Osteocyte (in vitro differentiated cells): ENCODE data around the gene ATCAY. TPM values are rescaled to one million over a fixed set of nuclear protein-coding genes. Genes with fewer than 3 reads are reported as not detected.

Experiments used
- DNase-seq: peaks from one replicate; pipeline ENCODE4 v3.0.0; 2021; ENCODE audit warnings: mixed read lengths; ENCODE audit not compliant: unreplicated experiment; ENCODE audit errors: extremely low spot score
- H3K27ac Mint-ChIP-seq: one replicate; pipeline ENCODE4 v1.8.0; 2021; ENCODE audit warnings: mild to moderate bottlenecking, mixed read lengths; ENCODE audit not compliant: unreplicated experiment
- H3K27me3 Mint-ChIP-seq: one replicate; pipeline ENCODE4 v1.8.0; 2021; ENCODE audit warnings: mixed read lengths; ENCODE audit not compliant: unreplicated experiment
- H3K36me3 Mint-ChIP-seq: one replicate; pipeline ENCODE4 v1.8.0; 2021; ENCODE audit warnings: mixed read lengths; ENCODE audit not compliant: unreplicated experiment
- H3K4me1 Mint-ChIP-seq: one replicate; pipeline ENCODE4 v1.8.0; 2021; ENCODE audit warnings: mixed read lengths; ENCODE audit not compliant: unreplicated experiment
- H3K4me3 Mint-ChIP-seq: one replicate; pipeline ENCODE4 v1.8.0; 2021; ENCODE audit warnings: mild to moderate bottlenecking, moderate library complexity, mixed read lengths; ENCODE audit not compliant: unreplicated experiment
- H3K9me3 Mint-ChIP-seq: one replicate; pipeline ENCODE4 v1.8.0; 2021; ENCODE audit warnings: mixed read lengths; ENCODE audit not compliant: unreplicated experiment
- total RNA-seq: library from RNA; stranded (reverse); gene quantifications from 2 replicates; pipeline ENCODE4 v1.2.1, GENCODE V29; 2021
- TF ChIP-seq, protein P1 (sequence below): fragments of 200-600 bp; sonication (generic); IDR thresholded peaks from 2 replicates; pipeline ENCODE4 v1.5.0; 2021; ENCODE audit warnings: antibody characterized with exemption, mild to moderate bottlenecking, moderate library complexity

Gene ATCAY
- total RNA-seq, 1 donor from 2014 or later: not detected

DNA sequence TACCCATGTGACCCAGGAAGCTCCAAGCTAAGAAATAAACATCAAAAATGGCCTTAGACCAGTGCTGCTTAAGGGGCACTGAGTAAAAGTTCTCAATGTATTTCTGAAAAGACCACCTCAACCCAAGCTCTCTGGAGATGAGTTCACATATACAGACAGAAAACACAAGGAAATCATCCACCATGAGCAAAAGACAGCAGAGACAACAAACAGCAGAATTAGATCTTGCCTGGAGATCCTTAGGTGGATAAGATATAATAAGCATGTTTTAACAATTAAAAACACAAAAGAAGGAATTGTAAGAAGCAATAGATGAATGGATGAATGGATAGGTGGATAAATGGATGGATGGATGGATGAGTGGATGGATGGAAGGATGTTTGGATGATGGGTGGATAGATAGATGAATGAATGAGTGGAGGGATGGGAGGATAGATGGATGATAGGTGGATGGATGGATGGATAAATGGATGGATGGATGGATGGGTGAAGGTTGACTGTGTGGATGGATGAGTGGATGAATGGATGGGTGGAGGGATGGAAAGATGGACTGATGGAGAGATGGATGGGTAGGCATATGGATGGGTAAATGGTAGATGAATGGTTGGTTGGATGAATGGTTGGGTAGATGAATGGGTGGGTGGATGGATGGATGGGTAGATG, 42.7 kb downstream of the ATCAY start:
- no peak for DNase-seq
- no peaks in the 10 kb centered on the region for H3K4me1 Mint-ChIP-seq
- no peak overlapping the region for H3K27ac Mint-ChIP-seq
- H3K36me3 Mint-ChIP-seq: no peaks in the 10 kb centered on the region
- peaks cover 5% of the 10 kb centered on the region for H3K9me3 Mint-ChIP-seq
- H3K4me3 Mint-ChIP-seq: no peak overlapping the region
- TF ChIP-seq, protein P1, sequence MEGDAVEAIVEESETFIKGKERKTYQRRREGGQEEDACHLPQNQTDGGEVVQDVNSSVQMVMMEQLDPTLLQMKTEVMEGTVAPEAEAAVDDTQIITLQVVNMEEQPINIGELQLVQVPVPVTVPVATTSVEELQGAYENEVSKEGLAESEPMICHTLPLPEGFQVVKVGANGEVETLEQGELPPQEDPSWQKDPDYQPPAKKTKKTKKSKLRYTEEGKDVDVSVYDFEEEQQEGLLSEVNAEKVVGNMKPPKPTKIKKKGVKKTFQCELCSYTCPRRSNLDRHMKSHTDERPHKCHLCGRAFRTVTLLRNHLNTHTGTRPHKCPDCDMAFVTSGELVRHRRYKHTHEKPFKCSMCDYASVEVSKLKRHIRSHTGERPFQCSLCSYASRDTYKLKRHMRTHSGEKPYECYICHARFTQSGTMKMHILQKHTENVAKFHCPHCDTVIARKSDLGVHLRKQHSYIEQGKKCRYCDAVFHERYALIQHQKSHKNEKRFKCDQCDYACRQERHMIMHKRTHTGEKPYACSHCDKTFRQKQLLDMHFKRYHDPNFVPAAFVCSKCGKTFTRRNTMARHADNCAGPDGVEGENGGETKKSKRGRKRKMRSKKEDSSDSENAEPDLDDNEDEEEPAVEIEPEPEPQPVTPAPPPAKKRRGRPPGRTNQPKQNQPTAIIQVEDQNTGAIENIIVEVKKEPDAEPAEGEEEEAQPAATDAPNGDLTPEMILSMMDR: no peak
- peaks cover 4% of the 10 kb centered on the region for H3K27me3 Mint-ChIP-seq

DNA sequence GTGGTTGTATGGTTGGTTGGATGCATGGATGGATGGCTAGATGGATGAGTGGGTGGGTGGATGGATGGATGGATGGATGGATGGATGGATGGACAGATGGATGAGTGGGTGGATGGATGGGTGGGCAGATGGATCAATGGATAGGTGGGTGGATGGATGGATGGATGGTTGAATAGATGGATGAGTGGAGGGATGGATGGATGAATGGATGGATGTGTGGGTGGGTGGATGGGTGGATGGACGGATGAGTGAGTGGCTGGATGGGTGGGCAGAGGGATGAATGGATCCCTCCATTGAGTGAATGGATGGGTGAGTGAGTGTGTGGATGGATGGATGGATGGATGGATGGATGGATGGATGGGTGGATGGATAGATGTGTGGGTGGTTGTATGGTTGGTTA, 43.4 kb downstream of the ATCAY start:
- Mint-ChIP-seq H3K36me3 (no peaks in the 10 kb centered on the region), H3K9me3 (peaks cover 5% of the 10 kb centered on the region), H3K27me3 (peaks cover 4% of the 10 kb centered on the region), H3K4me1 (no peaks in the 10 kb centered on the region), H3K4me3 (no peak overlapping the region), H3K27ac (no peak overlapping the region)
- TF ChIP-seq, protein P1: no peak
- no peak for DNase-seq

DNA sequence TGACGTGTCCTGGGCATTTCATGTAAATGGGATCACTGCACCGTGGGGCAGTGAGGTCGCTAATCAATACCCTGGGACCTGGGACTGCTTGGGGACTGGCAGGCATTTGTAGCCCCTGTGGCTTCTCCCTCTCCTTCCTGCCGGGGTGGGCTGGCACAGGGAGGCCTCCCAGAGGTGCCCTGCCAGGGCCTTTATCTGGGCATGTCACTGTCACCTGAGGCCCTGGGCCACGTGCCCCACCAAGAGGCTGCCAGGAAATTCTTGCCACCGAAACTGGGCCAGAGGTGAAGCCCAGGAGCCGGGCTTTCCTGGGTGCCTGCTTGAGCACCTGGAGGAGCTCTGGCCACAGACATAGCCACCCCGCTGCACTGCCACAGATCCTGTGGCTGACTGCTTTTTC, 50.6 kb downstream of the ATCAY start:
- H3K27me3 Mint-ChIP-seq: peaks cover 25% of the 10 kb centered on the region
- H3K27ac Mint-ChIP-seq: no peak overlapping the region
- H3K4me1 Mint-ChIP-seq: no peaks in the 10 kb centered on the region
- no peaks in the 10 kb centered on the region for H3K9me3 Mint-ChIP-seq
- no peak overlapping the region for H3K4me3 Mint-ChIP-seq
- H3K36me3 Mint-ChIP-seq: peaks cover 2% of the 10 kb centered on the region
- no peak for DNase-seq
- TF ChIP-seq, protein P1: no peak

DNA sequence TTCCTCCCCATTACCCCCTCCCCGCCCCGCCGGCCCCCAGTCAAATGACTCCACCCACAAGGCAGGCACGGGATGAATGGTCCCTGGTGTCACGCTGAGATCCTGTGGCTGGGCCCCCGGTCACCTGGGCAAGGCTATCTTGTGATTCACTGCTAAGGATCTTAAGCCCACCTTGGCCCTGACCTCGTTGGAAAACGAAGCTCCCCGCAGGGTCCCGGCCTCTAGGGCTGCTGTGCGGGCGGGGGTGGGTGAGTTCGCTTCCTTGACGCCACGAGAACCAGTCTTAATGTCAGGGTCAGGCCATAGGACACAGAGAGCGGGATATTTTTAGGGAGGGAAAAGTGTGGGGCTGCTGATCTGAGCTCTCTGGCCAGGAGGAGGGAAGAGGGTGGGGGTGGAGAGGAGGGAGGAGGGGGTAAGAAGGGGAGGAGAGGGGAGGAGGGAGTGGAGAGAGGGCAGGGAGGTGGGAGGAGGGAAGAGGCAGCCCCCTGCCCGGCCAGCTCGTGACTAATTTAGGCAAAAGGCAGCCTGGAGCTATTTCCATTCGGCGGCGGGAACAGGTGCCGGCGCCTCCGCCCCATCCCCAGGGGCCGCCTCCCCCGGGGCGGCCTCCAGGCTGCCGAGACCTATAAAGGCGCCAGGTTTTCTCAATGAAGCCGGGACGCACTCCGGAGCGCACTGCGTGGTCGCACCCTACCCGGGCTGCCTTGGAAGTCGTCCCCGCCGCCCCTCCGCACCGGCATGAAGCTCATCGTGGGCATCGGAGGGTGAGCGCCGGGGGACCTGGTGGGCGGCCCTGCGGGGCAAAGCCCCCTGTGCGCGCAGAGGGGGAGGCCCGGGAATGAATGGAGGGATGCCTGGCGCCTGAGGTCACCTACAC, 52.7 kb downstream of the ATCAY start, which contains the start of gene NMRK2:
NMRK2 (plus strand) TSS at position 139 of the 880 bp plus-strand sequence; CDS start at position 742, 603 bp downstream.
- Mint-ChIP-seq H3K27ac (no peak within 1 kb of the TSS), H3K36me3 (peaks cover 2% of the 10 kb centered on the region), H3K9me3 (no peaks in the 10 kb centered on the region), H3K27me3 (peaks cover 21% of the 10 kb centered on the region), H3K4me1 (no peaks in the 10 kb centered on the region), H3K4me3 (no peak within 1 kb of the TSS)
- TF ChIP-seq, protein P1: no peak
- DNase-seq: no peak
